Measurements from ENCODE around the gene TTK. TPM values are rescaled to one million over a fixed set of nuclear protein-coding genes. Genes with fewer than 3 reads are reported as not detected.
A peak's percentile ranks its signal among the peaks of the same experiment; 100 is the strongest.
"Not testable (repeated sequence)": the region's sequence is repeated elsewhere in the genome, so short reads cannot be mapped to it uniquely, and the experiment has no call there.

TTK gene
- total and polyA plus RNA-seq, 4 experiments from 2014 or later = 0.24 to 0.87 (median 0.61) TPM; not detected in 1

GRCh38 chr6:80020381-80021120 lies 16.1 kb downstream of the TTK start:
- Mint-ChIP-seq H3K27ac (no peak overlapping the region), H3K4me1 (peaks cover 0 to 5% (median under 1%) of the 10 kb centered on the region in 4 donors), H3K4me3 (no peak overlapping the region), H3K27me3 (no peaks in the 10 kb centered on the region), H3K9me3 (no peaks in the 10 kb centered on the region), H3K36me3 (no peaks in the 10 kb centered on the region)
- Histone ChIP-seq H3K4me3 (ENCODE audit: low read length in 2 of 2) (no peak overlapping the region), H3K27me3 (ENCODE audit: insufficient read depth, low read length) (no peaks in the 10 kb centered on the region), H3K9me3 (ENCODE audit: control insufficient read depth in 1 of 2, low read length in 2 of 2) (no peaks in the 10 kb centered on the region), H3K36me3 (ENCODE audit: insufficient read depth, low read length) (no peaks in the 10 kb centered on the region), H3K27ac (ENCODE audit: low read depth, low read length) (no peak overlapping the region), H3K4me1 (ENCODE audit: insufficient read depth, low read length) (peaks cover 8% of the 10 kb centered on the region)
- DNase-seq = no peak
- intact Hi-C loops (cut with micrococcal nuclease) = no loop called here
- POLR2A ChIA-PET (ENCODE audit: partially characterized antibody) = no interaction called here
- CTCF ChIA-PET (ENCODE audit: partially characterized antibody) = interaction anchor here (0.9 to 1.3 kb wide), 4 partner anchors 9 to 73 kb away, joined by 3 to 5 read pairs (median 4); no protein-coding TSS in a partner anchor

GRCh38 chr6:80021131-80021530 lies 16.7 kb downstream of the TTK start:
- H3K9me3 Mint-ChIP-seq = no peaks in the 10 kb centered on the region
- intact Hi-C loops (cut with micrococcal nuclease) = no loop called here
- H3K27ac Mint-ChIP-seq = no peak overlapping the region
- CTCF ChIA-PET (ENCODE audit: partially characterized antibody) = interaction anchor here (1.0 to 1.1 kb wide), 2 partner anchors 72 to 152 kb away, joined by 3 to 5 read pairs; no protein-coding TSS in a partner anchor
- POLR2A ChIA-PET (ENCODE audit: partially characterized antibody) = no interaction called here
- peaks cover 5% of the 10 kb centered on the region for H3K4me1 ChIP-seq (ENCODE audit: insufficient read depth, low read length)
- H3K27me3 ChIP-seq (ENCODE audit: insufficient read depth, low read length) = no peaks in the 10 kb centered on the region
- no peak overlapping the region for H3K27ac ChIP-seq (ENCODE audit: low read depth, low read length)
- H3K4me3 ChIP-seq (ENCODE audit: low read length in 2 of 2) = no peak overlapping the region
- H3K36me3 ChIP-seq (ENCODE audit: insufficient read depth, low read length) = no peaks in the 10 kb centered on the region
- H3K4me3 Mint-ChIP-seq = no peak overlapping the region
- H3K27me3 Mint-ChIP-seq = no peaks in the 10 kb centered on the region
- DNase-seq = no peak
- peaks cover 0 to 5% (median under 1%) of the 10 kb centered on the region in 4 donors for H3K4me1 Mint-ChIP-seq
- H3K9me3 ChIP-seq (ENCODE audit: control insufficient read depth in 1 of 2, low read length in 2 of 2) = no peaks in the 10 kb centered on the region
- H3K36me3 Mint-ChIP-seq = no peaks in the 10 kb centered on the region

- no peak overlapping the region for H3K4me3 ChIP-seq (ENCODE audit: low read length in 2 of 2)
- no peak for DNase-seq
- no peaks in the 10 kb centered on the region for H3K27me3 ChIP-seq (ENCODE audit: insufficient read depth, low read length)
- H3K27ac ChIP-seq (ENCODE audit: low read depth, low read length) = no peak overlapping the region
- no peaks in the 10 kb centered on the region for H3K9me3 ChIP-seq (ENCODE audit: control insufficient read depth in 1 of 2, low read length in 2 of 2)
- ChIA-PET POLR2A (ENCODE audit: partially characterized antibody) (no interaction called here), CTCF (ENCODE audit: partially characterized antibody) (interaction anchor here (1.0 kb wide), 1 partner anchor 152 kb away, joined by 3 read pairs; no protein-coding TSS in a partner anchor)
- Mint-ChIP-seq H3K4me1 (peaks cover 0 to under 1% (median 0%) of the 10 kb centered on the region in 4 donors), H3K27ac (peak overlapping the region in 1 of 7 donors; percentile 15), H3K4me3 (no peak overlapping the region), H3K36me3 (no peaks in the 10 kb centered on the region), H3K9me3 (no peaks in the 10 kb centered on the region), H3K27me3 (no peaks in the 10 kb centered on the region)
- no peaks in the 10 kb centered on the region for H3K36me3 ChIP-seq (ENCODE audit: insufficient read depth, low read length)
- intact Hi-C loops (cut with micrococcal nuclease) = no loop called here
- no peaks in the 10 kb centered on the region for H3K4me1 ChIP-seq (ENCODE audit: insufficient read depth, low read length)
These were observed 17.1 kb downstream of the TTK start for GRCh38 chr6:80021591-80021990.

GRCh38 chr6:80022803-80023202 lies 18.4 kb downstream of the TTK start:
- Mint-ChIP-seq H3K27me3 (no peaks in the 10 kb centered on the region), H3K9me3 (no peaks in the 10 kb centered on the region), H3K4me1 (no peaks in the 10 kb centered on the region), H3K27ac (no peak overlapping the region), H3K36me3 (no peaks in the 10 kb centered on the region), H3K4me3 (no peak overlapping the region)
- H3K4me3 ChIP-seq (ENCODE audit: low read length in 2 of 2) = no peak overlapping the region
- no peaks in the 10 kb centered on the region for H3K27me3 ChIP-seq (ENCODE audit: insufficient read depth, low read length)
- H3K27ac ChIP-seq (ENCODE audit: low read depth, low read length) = no peak overlapping the region
- intact Hi-C loops (cut with micrococcal nuclease) = no loop called here
- H3K4me1 ChIP-seq (ENCODE audit: insufficient read depth, low read length) = no peaks in the 10 kb centered on the region
- no peaks in the 10 kb centered on the region for H3K36me3 ChIP-seq (ENCODE audit: insufficient read depth, low read length)
- CTCF ChIA-PET (ENCODE audit: partially characterized antibody) = no interaction called here
- H3K9me3 ChIP-seq (ENCODE audit: control insufficient read depth in 1 of 2, low read length in 2 of 2) = no peaks in the 10 kb centered on the region
- POLR2A ChIA-PET (ENCODE audit: partially characterized antibody) = no interaction called here
- no peak for DNase-seq

DNA sequence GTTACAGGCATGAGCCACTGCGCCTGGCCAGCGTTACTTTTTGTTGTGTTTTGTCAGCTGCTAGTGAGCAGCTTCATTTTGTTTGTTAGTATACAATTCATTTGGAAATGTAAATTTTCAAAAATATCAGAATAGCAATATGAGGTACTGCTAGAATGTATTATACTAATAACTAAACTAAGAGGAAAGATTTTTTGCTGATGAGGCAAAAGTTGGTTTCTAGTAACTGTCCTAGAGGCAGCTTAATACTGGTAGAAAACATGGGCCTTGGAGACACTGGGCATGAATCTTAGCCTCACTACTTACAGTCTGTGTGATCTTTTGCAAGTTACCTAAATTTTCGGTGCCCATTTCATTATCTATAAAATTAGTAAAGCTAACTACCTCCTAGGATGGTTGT lies 24.1 kb downstream of the TTK start:
- H3K27me3 ChIP-seq (ENCODE audit: insufficient read depth, low read length) = no peaks in the 10 kb centered on the region
- Mint-ChIP-seq H3K27me3 (no peaks in the 10 kb centered on the region), H3K4me3 (no peak overlapping the region), H3K27ac (no peak overlapping the region), H3K9me3 (no peaks in the 10 kb centered on the region), H3K4me1 (peaks cover 0 to 3% (median 0%) of the 10 kb centered on the region in 4 donors), H3K36me3 (no peaks in the 10 kb centered on the region)
- intact Hi-C loops (cut with micrococcal nuclease) = no loop called here
- no peak overlapping the region for H3K27ac ChIP-seq (ENCODE audit: low read depth, low read length)
- no peaks in the 10 kb centered on the region for H3K36me3 ChIP-seq (ENCODE audit: insufficient read depth, low read length)
- ChIA-PET POLR2A (ENCODE audit: partially characterized antibody) (no interaction called here), CTCF (ENCODE audit: partially characterized antibody) (interaction anchor here (0.9 to 1.5 kb wide), 4 partner anchors 9 to 159 kb away, joined by 3 read pairs; no protein-coding TSS in a partner anchor)
- DNase-seq = no peak
- no peak overlapping the region for H3K4me3 ChIP-seq (ENCODE audit: low read length in 2 of 2)
- H3K9me3 ChIP-seq (ENCODE audit: control insufficient read depth in 1 of 2, low read length in 2 of 2) = no peaks in the 10 kb centered on the region
- no peaks in the 10 kb centered on the region for H3K4me1 ChIP-seq (ENCODE audit: insufficient read depth, low read length)

- DNase-seq = no peak
- POLR2A ChIA-PET (ENCODE audit: partially characterized antibody) = no interaction called here
These were observed 25.0 kb downstream of the TTK start for GRCh38 chr6:80029470-80029869.

DNA sequence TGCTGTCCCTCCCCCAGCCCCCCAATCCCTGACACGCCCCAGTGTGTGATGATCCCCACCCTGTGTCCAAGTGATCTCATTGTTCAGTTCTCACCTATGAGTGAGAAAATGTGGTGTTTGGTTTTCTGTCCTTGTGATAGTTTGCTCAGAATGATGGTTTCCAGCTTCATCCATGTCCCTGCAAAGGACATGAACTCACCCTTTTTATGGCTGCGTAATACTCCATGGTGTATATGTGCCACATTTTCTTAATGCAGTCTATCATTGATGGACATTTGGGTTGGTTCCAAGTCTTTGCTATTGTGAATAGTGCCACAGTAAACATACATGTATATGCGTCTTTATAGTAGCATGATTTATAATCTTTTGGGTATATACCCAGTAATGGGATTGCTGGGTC lies 43.8 kb downstream of the TTK start:
- H3K27ac ChIP-seq (ENCODE audit: low read depth, low read length); H3K36me3 Mint-ChIP-seq; DNase-seq; H3K9me3 Mint-ChIP-seq; CTCF ChIA-PET (ENCODE audit: partially characterized antibody); H3K27me3 Mint-ChIP-seq; POLR2A ChIA-PET (ENCODE audit: partially characterized antibody); H3K4me3 Mint-ChIP-seq; H3K27me3 ChIP-seq (ENCODE audit: insufficient read depth, low read length); H3K4me1 ChIP-seq (ENCODE audit: insufficient read depth, low read length); intact Hi-C loops (cut with micrococcal nuclease); H3K4me1 Mint-ChIP-seq; H3K27ac Mint-ChIP-seq; H3K36me3 ChIP-seq (ENCODE audit: insufficient read depth, low read length); H3K4me3 ChIP-seq (ENCODE audit: low read length in 2 of 2); H3K9me3 ChIP-seq (ENCODE audit: control insufficient read depth in 1 of 2, low read length in 2 of 2): not testable (repeated sequence)

More at GRCh38 chr6:80029470-80029869, 25.0 kb downstream of the TTK start:
- intact Hi-C loops (cut with micrococcal nuclease) = no loop called here
- H3K27ac Mint-ChIP-seq = peak overlapping the region in 5 of 7 donors; percentile 4 to 80 (median 61)
- no peak overlapping the region for H3K4me3 ChIP-seq (ENCODE audit: low read length in 2 of 2)
- no peaks in the 10 kb centered on the region for H3K36me3 ChIP-seq (ENCODE audit: insufficient read depth, low read length)
- no peaks in the 10 kb centered on the region for H3K27me3 Mint-ChIP-seq
- no peaks in the 10 kb centered on the region for H3K27me3 ChIP-seq (ENCODE audit: insufficient read depth, low read length)
- H3K36me3 Mint-ChIP-seq = no peaks in the 10 kb centered on the region
- H3K4me3 Mint-ChIP-seq = no peak overlapping the region
- peaks cover 0 to 3% (median 0%) of the 10 kb centered on the region in 4 donors for H3K4me1 Mint-ChIP-seq
- no peaks in the 10 kb centered on the region for H3K4me1 ChIP-seq (ENCODE audit: insufficient read depth, low read length)
- no peak overlapping the region for H3K27ac ChIP-seq (ENCODE audit: low read depth, low read length)
- CTCF ChIA-PET (ENCODE audit: partially characterized antibody) = interaction anchor here (1.5 kb wide), 1 partner anchor 10 kb away, joined by 3 read pairs; no protein-coding TSS in a partner anchor
- no peaks in the 10 kb centered on the region for H3K9me3 ChIP-seq (ENCODE audit: control insufficient read depth in 1 of 2, low read length in 2 of 2)
- no peaks in the 10 kb centered on the region for H3K9me3 Mint-ChIP-seq

All from CD4-positive, alpha-beta memory T cell (primary cell).